Endothelial cell of umbilical vein (primary cell): ENCODE measurements around the gene SEMA5A. TPM values are rescaled to one million over a fixed set of nuclear protein-coding genes. Genes with fewer than 3 reads are reported as not detected.

Source experiments
- BruUV-seq: library from RNA; stranded (reverse); fragments of 400-500 nt; replicated peaks from 2 replicates; lab custom pipeline; 2021; lab: Mats Ljungman, UMichigan
- CTCF ChIA-PET: fragments of 300-600, 350-600 bp; sonication (Branson Sonifier 250); formaldehyde crosslinking; loops from one replicate; lab custom pipeline; 2021; ENCODE audit warnings: antibody characterized with exemption, inconsistent platforms; lab: Charles Lee
- POLR2A ChIA-PET: fragments of 300-600, 350-600 bp; sonication (Branson Sonifier 250); formaldehyde crosslinking; loops from one replicate; lab custom pipeline; 2021; ENCODE audit warnings: antibody characterized with exemption, inconsistent platforms; lab: Charles Lee
- DNase-seq: peaks from one replicate; pipeline ENCODE4 v3.0.0-alpha.2; 2011; ENCODE audit warnings: low read depth, low spot score
- FAIRE-seq: peaks from 2 replicates; lab custom pipeline; 2011; peaks lifted over from hg19 to GRCh38; lab: Jason Lieb, UNC
- H2AFZ ChIP-seq: 2 replicates; pipeline ENCODE4 v1.6.0; 2012; ENCODE audit warnings: low read depth, low read length, control low read depth, inconsistent platforms
- H3K27ac ChIP-seq: 2 replicates; pipeline ENCODE4 v1.5.1; 2011; ENCODE audit warnings: low read depth, mild to moderate bottlenecking, control low read depth, low read length, moderate library complexity; ENCODE audit not compliant: insufficient read depth
- H3K27me3 ChIP-seq, 2 experiments: 2 replicates each; pipeline versions ENCODE4 v1.6.0 to v1.6.1; 2011; ENCODE audit warnings: low read length in 2 of 2, mixed read lengths in 1 of 2; ENCODE audit not compliant: control insufficient read depth in 2 of 2, insufficient read depth in 2 of 2
- H3K36me3 ChIP-seq, 2 experiments: 2 replicates in 1 of 2; 3 replicates in 1 of 2; pipeline ENCODE4 v1.5.1; 2011; ENCODE audit warnings: low read length in 2 of 2, mild to moderate bottlenecking in 1 of 2, moderate library complexity in 1 of 2; ENCODE audit not compliant: control insufficient read depth in 2 of 2, insufficient read depth in 2 of 2; ENCODE audit errors: extremely low read depth in 1 of 2
- H3K4me1 ChIP-seq: 3 replicates; pipeline ENCODE4 v1.5.1; 2011; ENCODE audit warnings: mild to moderate bottlenecking, low read length; ENCODE audit not compliant: control insufficient read depth, insufficient read depth; ENCODE audit errors: extremely low read depth
- H3K4me2 ChIP-seq: 2 replicates; pipeline ENCODE4 v1.6.1; 2011; ENCODE audit warnings: low read length, control low read depth, mixed read lengths; ENCODE audit not compliant: insufficient read depth
- H3K4me3 ChIP-seq, 3 experiments: fragments of 200-600 bp in 1 of 3; sonication (generic), shearing (Covaris generic) in 1 of 3; replicated peaks in 1 of 3; 2 replicates each; pipeline ENCODE4 v1.5.1; 2011 to 2016; ENCODE audit warnings: control low read depth in 3 of 3, low read length in 3 of 3, mild to moderate bottlenecking in 2 of 3, inconsistent platforms in 1 of 3, low read depth in 1 of 3, moderate library complexity in 1 of 3; ENCODE audit not compliant: insufficient read depth in 1 of 3
- H3K79me2 ChIP-seq: 2 replicates; pipeline ENCODE4 v1.6.0; 2012; ENCODE audit warnings: low read length, inconsistent platforms; ENCODE audit not compliant: control insufficient read depth, insufficient read depth
- H3K9ac ChIP-seq: replicated peaks from 2 replicates; pipeline ENCODE3; 2011; ENCODE audit warnings: low read length, control low read depth; ENCODE audit not compliant: insufficient read depth; ENCODE audit errors: extremely low read depth
- H3K9me1 ChIP-seq: replicated peaks from 3 replicates; pipeline ENCODE4 v1.6.0; 2011; ENCODE audit warnings: mild to moderate bottlenecking, low read length; ENCODE audit not compliant: control insufficient read depth, insufficient read depth; ENCODE audit errors: extremely low read depth
- H3K9me3 ChIP-seq: replicated peaks from 2 replicates; pipeline ENCODE4 v1.5.1; 2012; ENCODE audit warnings: low read length, inconsistent platforms; ENCODE audit not compliant: control insufficient read depth, insufficient read depth
- H4K20me1 ChIP-seq: replicated peaks from 2 replicates; pipeline ENCODE3; 2011; ENCODE audit warnings: mild to moderate bottlenecking, low read length; ENCODE audit not compliant: control insufficient read depth, insufficient read depth; ENCODE audit errors: extremely low read depth
- FOS ChIP-seq: IDR thresholded peaks from 2 replicates; pipeline ENCODE4 v1.6.1; 2011; ENCODE audit warnings: mild to moderate bottlenecking, low read length, moderate library complexity, borderline replicate concordance; ENCODE audit not compliant: insufficient read depth
- GATA2 ChIP-seq: IDR thresholded peaks from 2 replicates; pipeline ENCODE4 v1.7.0; 2011; ENCODE audit warnings: low read depth, mild to moderate bottlenecking, moderate library complexity, mixed read lengths, low read length; ENCODE audit not compliant: insufficient read length, insufficient read depth
- JUN ChIP-seq: IDR thresholded peaks from 2 replicates; pipeline ENCODE4 v1.6.1; 2011; ENCODE audit warnings: borderline replicate concordance, low read depth; ENCODE audit not compliant: insufficient read length, insufficient read depth
- MYC ChIP-seq: IDR thresholded peaks from one replicate; pipeline ENCODE4 v1.6.1; 2011; ENCODE audit warnings: mild to moderate bottlenecking, low read depth, low read length
- POLR2A ChIP-seq: IDR thresholded peaks from 2 replicates; pipeline ENCODE4 v1.6.1; 2012; ENCODE audit warnings: low read depth, mild to moderate bottlenecking, control low read depth, low read length
- POLR2AphosphoS5 ChIP-seq: IDR thresholded peaks from 2 replicates; pipeline ENCODE4 v1.6.1; 2012; ENCODE audit warnings: low read depth, mild to moderate bottlenecking, control low read depth, low read length, moderate library complexity; ENCODE audit not compliant: insufficient read depth
- dilution Hi-C: fragments of 300-500 bp; cut with MboI; formaldehyde crosslinking; loops from one replicate; pipeline ENCODE4 v1.15.0; 2019; ENCODE audit warnings: low sequenced_read_pairs; ENCODE audit not compliant: extremely low pct_ligation_motif_present
- intact Hi-C: fragments of 100-400 bp; cut with micrococcal nuclease; formaldehyde crosslinking; loops from one replicate; pipeline ENCODE4 v1.10.0; 2022
- polyA plus RNA-seq, 4 experiments: library from polyadenylated mRNA; depleted of rRNA in 3 of 4; stranded (reverse) in 3 of 4; unstranded in 1 of 4; fragments of >200 nt; gene quantifications; 2 replicates each; pipeline versions ENCODE4 v1.2.1 to v1.2.3, GENCODE V29; 2011 to 2012; ENCODE audit warnings: missing spikeins in 1 of 4
- total RNA-seq: library from RNA; stranded (reverse); gene quantifications from 2 replicates; pipeline ENCODE4 v1.2.3, GENCODE V29; 2021
- TF ChIP-seq, protein P1 (sequence below): IDR thresholded peaks from 2 replicates; pipeline ENCODE4 v1.6.1; 2011; ENCODE audit not compliant: insufficient read depth, insufficient read length

Gene SEMA5A
- total and polyA plus RNA-seq, 2 donors (not counting 3 experiments of a cell fraction or from before 2014, with no cell fraction given), result 0.04 to 0.06 TPM

DNA sequence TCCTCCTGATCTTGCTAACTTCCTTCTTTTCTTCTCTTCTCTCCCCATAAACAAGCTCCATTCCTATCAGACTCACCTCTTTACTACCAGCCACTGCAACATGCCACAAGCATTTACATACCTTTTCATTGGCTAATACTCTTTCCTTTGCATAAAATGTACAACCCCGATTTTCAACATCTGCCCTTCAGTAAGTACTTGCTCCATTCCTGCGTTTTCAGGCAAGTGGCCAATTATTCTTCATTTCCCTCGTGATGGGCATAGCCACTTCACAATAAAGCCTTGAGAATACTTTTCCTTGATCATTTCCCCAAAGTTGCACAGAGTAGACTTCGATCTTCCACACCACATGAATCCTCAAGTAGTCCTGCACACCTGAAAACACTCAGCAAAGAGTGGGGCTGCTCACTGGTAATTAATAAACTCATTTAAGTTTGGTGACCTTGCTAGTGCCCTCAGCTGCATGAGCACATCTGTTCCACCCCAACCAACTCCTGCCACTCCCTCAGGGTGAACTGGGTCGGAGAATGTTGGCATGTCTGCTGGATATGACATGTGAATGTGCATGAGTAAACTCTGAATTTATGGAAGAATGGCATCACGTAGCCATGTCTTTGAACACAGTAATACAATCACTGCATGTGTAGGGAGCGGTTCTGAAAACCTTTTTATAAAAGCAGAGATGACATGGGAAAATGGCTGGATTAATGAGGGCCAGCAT lies 535.8 kb downstream of the SEMA5A start:
- Histone ChIP-seq H3K79me2 (no peaks in the 10 kb centered on the region), H3K27me3 (no peaks in the 10 kb centered on the region), H3K4me2 (no peak overlapping the region), H3K36me3 (no peaks in the 10 kb centered on the region), H2AFZ (no peak overlapping the region), H3K4me1 (no peaks in the 10 kb centered on the region), H3K4me3 (no peak overlapping the region), H3K9ac (no peak overlapping the region), H3K9me1 (no peaks in the 10 kb centered on the region), H4K20me1 (no peaks in the 10 kb centered on the region), H3K27ac (no peak overlapping the region), H3K9me3 (no peaks in the 10 kb centered on the region)
- no TSS peak for BruUV-seq
- ChIA-PET POLR2A (no interaction called here), CTCF (no interaction called here)
- intact Hi-C loops (no loop called here), dilution Hi-C loops (no loop called here)
- TF ChIP-seq POLR2AphosphoS5 (no peak), POLR2A (no peak), JUN (no peak), MYC (no peak), FOS (no peak)
- TF ChIP-seq, protein P1, sequence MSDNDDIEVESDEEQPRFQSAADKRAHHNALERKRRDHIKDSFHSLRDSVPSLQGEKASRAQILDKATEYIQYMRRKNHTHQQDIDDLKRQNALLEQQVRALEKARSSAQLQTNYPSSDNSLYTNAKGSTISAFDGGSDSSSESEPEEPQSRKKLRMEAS, result no peak
- no peak for DNase-seq
- no peak for FAIRE-seq

DNA sequence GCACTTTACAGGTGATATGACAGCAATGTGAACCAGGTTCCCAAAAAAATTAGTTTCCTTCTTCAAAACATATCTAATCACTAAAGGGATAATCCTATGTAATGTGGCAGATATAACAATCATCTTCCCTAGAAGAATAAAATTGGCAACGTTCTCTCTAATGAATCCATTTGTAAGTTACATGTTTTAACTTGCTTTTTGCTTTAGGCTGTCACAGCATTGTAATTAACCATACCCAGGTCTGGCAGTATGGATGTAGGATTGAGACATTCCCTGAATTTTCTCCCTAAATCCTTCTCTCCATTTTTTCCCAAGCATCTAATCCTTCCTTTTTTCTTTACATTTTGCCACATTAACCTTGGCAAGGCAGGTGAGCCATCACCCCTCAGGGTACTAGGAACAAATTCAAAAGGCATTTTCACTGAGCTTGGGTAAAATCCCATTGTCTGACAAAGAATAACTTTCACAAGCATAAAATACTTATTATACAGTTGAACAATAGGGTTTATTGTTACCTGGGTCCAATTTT lies 548.3 kb downstream of the SEMA5A start:
- dilution Hi-C loops (no loop called here), intact Hi-C loops (no loop called here)
- no peaks in the 10 kb centered on the region for H3K36me3 ChIP-seq
- CTCF ChIA-PET, result no interaction called here
- POLR2A ChIA-PET, result no interaction called here
- H3K4me2 ChIP-seq, result no peak overlapping the region
- FAIRE-seq (no peak), DNase-seq (no peak)
- no peak overlapping the region for H3K9ac ChIP-seq
- H2AFZ ChIP-seq, result no peak overlapping the region
- H3K4me1 ChIP-seq, result no peaks in the 10 kb centered on the region
- no peak overlapping the region for H3K4me3 ChIP-seq
- H3K27me3 ChIP-seq, result no peaks in the 10 kb centered on the region
- no peaks in the 10 kb centered on the region for H3K9me1 ChIP-seq
- no peaks in the 10 kb centered on the region for H3K9me3 ChIP-seq
- H4K20me1 ChIP-seq, result no peaks in the 10 kb centered on the region
- no peak overlapping the region for H3K27ac ChIP-seq
- no TSS peak for BruUV-seq
- TF ChIP-seq MYC (no peak), GATA2 (no peak)
- H3K79me2 ChIP-seq, result no peaks in the 10 kb centered on the region
